LNCaP clone FGC (cell line): ENCODE data around the gene EEFSEC.

Experiments
- DNase-seq: peaks from one replicate; pipeline ENCODE4 v3.0.0-alpha.2; 2011; ENCODE audit warnings: low read depth
- H3K4me3 ChIP-seq: 2 replicates; pipeline ENCODE4 v1.5.1; 2011; ENCODE audit warnings: mild to moderate bottlenecking, low read depth, low read length, control low read depth
- TF ChIP-seq, protein P1 (sequence below): IDR thresholded peaks from 2 replicates; pipeline ENCODE4 v1.5.1; 2012; ENCODE audit warnings: mild to moderate bottlenecking; ENCODE audit not compliant: control insufficient read depth, insufficient read depth; ENCODE audit errors: extremely low read depth

EEFSEC gene

GRCh38 chr3:128408012-128408692 lies 254.9 kb downstream of the EEFSEC start:
- no peak for DNase-seq
- no peak overlapping the region for H3K4me3 ChIP-seq
- TF ChIP-seq, protein P1, sequence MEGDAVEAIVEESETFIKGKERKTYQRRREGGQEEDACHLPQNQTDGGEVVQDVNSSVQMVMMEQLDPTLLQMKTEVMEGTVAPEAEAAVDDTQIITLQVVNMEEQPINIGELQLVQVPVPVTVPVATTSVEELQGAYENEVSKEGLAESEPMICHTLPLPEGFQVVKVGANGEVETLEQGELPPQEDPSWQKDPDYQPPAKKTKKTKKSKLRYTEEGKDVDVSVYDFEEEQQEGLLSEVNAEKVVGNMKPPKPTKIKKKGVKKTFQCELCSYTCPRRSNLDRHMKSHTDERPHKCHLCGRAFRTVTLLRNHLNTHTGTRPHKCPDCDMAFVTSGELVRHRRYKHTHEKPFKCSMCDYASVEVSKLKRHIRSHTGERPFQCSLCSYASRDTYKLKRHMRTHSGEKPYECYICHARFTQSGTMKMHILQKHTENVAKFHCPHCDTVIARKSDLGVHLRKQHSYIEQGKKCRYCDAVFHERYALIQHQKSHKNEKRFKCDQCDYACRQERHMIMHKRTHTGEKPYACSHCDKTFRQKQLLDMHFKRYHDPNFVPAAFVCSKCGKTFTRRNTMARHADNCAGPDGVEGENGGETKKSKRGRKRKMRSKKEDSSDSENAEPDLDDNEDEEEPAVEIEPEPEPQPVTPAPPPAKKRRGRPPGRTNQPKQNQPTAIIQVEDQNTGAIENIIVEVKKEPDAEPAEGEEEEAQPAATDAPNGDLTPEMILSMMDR = no peak

- H3K4me3 ChIP-seq = no peak overlapping the region
- TF ChIP-seq, protein P1 = no peak
- DNase-seq = no peak
These were observed 255.7 kb downstream of the EEFSEC start for GRCh38 chr3:128408693-128409623.

- TF ChIP-seq, protein P1 = no peak
- no peak overlapping the region for H3K4me3 ChIP-seq
- no peak for DNase-seq
These were observed 256.6 kb downstream of the EEFSEC start for GRCh38 chr3:128409624-128410581.

DNA sequence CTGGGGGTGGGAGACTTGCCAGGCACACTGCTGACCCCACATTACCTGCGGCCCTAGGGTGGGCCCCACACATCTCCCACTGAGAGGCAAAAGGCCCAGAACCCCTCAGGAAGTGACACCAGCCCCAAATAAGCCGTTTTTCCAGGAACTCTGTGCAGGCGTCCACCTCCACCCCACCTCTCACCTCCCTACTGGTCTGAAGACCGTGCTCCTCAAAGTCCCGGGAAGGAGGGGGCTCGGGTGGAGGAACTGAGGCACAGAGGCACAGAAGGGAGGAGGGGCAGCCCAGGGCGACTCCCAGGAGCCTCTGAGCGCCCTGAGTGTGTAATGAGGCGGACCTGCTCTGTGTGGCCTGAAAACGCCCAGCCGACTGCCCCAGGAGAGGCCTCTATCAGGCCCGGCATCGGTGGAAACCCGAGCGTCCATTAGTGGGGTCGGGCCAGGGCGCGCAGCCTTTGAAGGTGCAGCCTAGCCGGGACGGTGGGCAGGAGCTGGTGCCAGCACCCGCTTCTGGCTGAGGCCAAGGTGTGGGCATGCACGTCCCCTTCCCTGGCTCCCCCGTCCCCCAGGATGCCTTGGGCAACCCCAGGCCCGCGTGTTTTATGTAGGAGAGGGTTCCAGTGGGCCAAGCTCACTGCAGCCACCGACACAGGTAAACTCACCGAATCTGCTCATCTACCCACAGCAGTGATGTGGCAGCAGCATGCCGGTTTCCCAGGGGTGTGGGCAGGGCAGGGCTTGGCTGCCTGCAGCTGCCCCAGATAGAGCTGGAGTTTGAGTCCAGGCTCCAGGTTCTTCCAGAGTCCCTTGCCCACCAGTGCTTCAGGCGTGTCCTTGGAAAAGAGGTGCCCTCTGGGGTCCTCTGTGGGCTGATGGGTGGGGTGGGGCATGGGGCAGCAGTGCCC lies 257.6 kb downstream of the EEFSEC start:
- DNase-seq = no peak
- H3K4me3 ChIP-seq = no peak overlapping the region
- TF ChIP-seq, protein P1 = no peak

GRCh38 chr3:128411574-128412064 lies 258.3 kb downstream of the EEFSEC start:
- TF ChIP-seq, protein P1 = no peak
- no peak for DNase-seq

More at GRCh38 chr3:128411574-128412064, 258.3 kb downstream of the EEFSEC start:
- H3K4me3 ChIP-seq = no peak overlapping the region
